ENCODE measurements around the gene CDC42BPG. TPM values are rescaled to one million over a fixed set of nuclear protein-coding genes. Genes with fewer than 3 reads are reported as not detected.

The CDC42BPG gene
- total and polyA plus RNA-seq, 2 of the 8 experiments (the other 6 are each of a cell fraction or from before 2014, with no cell fraction given) = 3.7 to 10.6 TPM

DNA sequence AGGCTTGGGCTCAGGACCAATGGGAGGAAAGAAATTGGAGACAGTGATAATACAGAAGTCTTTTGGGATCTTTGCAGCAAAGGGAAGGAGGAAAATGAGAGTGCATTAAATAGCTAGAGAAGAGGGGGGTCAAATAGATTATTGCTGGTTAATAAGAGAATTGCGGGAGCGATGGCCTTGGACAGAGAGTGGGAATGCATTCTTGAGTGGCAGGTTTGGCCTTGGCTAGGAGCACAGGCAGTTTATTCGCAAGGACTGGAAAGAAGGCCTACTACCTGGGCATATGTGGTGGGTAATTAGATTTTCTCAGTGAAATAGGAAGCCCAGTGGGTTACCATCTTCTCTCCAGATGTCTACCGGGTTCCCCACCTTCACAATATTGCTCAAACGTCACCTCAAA is 30.6 kb downstream of the CDC42BPG start (continued):
- no peak for TF ChIP-seq RNF2 (IDR thresholded peaks at IDR 0.05; ENCODE audit: borderline replicate concordance, low read depth, low read length, missing control alignments, poor library complexity, severe bottlenecking)
- no peak for TF ChIP-seq SP2 (IDR thresholded peaks at IDR 0.05; ENCODE audit: low read length)
- no peak for TF ChIP-seq POLR2AphosphoS5 (IDR thresholded peaks at IDR 0.05; ENCODE audit: low read depth, low read length)
